K562 (cell line): ENCODE results near the gene PARPBP. TPM values are rescaled to one million over a fixed set of nuclear protein-coding genes. Genes with fewer than 3 reads are reported as not detected.

Experiments
- ATAC-seq: fragments of 200-7000 bp; cut with Tn5 transposase; 3 replicates; pipeline ENCODE4 v1.9.1; 2020; ENCODE audit warnings: moderate library complexity
- BruUV-seq: library from RNA; stranded (reverse); fragments of 400-500 nt; replicated peaks from 2 replicates; lab custom pipeline; 2021; lab: Mats Ljungman, UMichigan
- CTCF ChIA-PET: fragments of 300-600 bp; formaldehyde crosslinking; extraction: SDS; loops from one replicate; lab custom pipeline; 2021; ENCODE audit warnings: low intra/inter-chr PET ratio; lab: Yijun Ruan, JAX
- POLR2A ChIA-PET: fragments of 300-600, 350-650 bp; sonication (Branson Sonifier 250); formaldehyde crosslinking; extraction: SDS; loops from one replicate; lab custom pipeline; 2021; ENCODE audit warnings: antibody characterized with exemption, inconsistent platforms; lab: Yijun Ruan, JAX
- DNase-seq, 4 experiments: peaks; one replicate each; pipeline versions ENCODE4 v3.0.0 to v3.0.0-alpha.2; 2011 to 2018; ENCODE audit warnings: low spot score in 3 of 4, mixed read lengths in 3 of 4; ENCODE audit errors: extremely low read depth in 1 of 4
- FAIRE-seq: peaks from 2 replicates; lab custom pipeline; 2011; peaks lifted over from hg19 to GRCh38; lab: Jason Lieb, UNC
- H2AFZ ChIP-seq: 2 replicates; pipeline ENCODE4 v1.6.0; 2011; ENCODE audit warnings: low read depth, low read length, control low read depth, inconsistent platforms
- H3K27ac ChIP-seq: fragments of 200-600 bp; 3 replicates; pipeline ENCODE4 v1.8.0; 2011; ENCODE audit warnings: low read depth, mild to moderate bottlenecking, control low read depth, inconsistent platforms, low read length, moderate library complexity, mixed read lengths; ENCODE audit errors: extremely low read depth
- H3K27me3 ChIP-seq, 2 experiments: fragments of 300-600 bp in 1 of 2; 2 replicates in 1 of 2; 3 replicates in 1 of 2; pipeline versions ENCODE4 v1.6.0 to v1.8.0; 2011; ENCODE audit warnings: inconsistent platforms in 2 of 2, low read length in 2 of 2, mild to moderate bottlenecking in 1 of 2, mixed read lengths in 1 of 2, moderate library complexity in 1 of 2; ENCODE audit not compliant: control insufficient read depth in 2 of 2, insufficient read depth in 2 of 2
- H3K36me3 ChIP-seq: fragments of 300-600 bp; 3 replicates; pipeline ENCODE4 v1.8.0; 2011; ENCODE audit warnings: mild to moderate bottlenecking, low read length, inconsistent platforms; ENCODE audit not compliant: control insufficient read depth, insufficient read depth
- H3K4me1 ChIP-seq, 2 experiments: fragments of 200-600 bp in 1 of 2; replicated peaks in 1 of 2; 2 replicates in 1 of 2; 3 replicates in 1 of 2; pipeline versions ENCODE4 v1.5.1 to v1.8.0; 2011; ENCODE audit warnings: inconsistent platforms in 2 of 2, low read length in 2 of 2, mild to moderate bottlenecking in 1 of 2, mixed read lengths in 1 of 2, moderate library complexity in 1 of 2; ENCODE audit not compliant: control insufficient read depth in 2 of 2, insufficient read depth in 2 of 2
- H3K4me2 ChIP-seq: 2 replicates; pipeline ENCODE4 v1.6.1; 2011; ENCODE audit warnings: low read length, control low read depth, inconsistent platforms, mixed read lengths; ENCODE audit not compliant: insufficient read depth
- H3K4me3 ChIP-seq: fragments of 200-600 bp; sonication (generic), shearing (Covaris generic); 2 replicates; pipeline ENCODE4 v1.5.1; 2016; ENCODE audit warnings: control low read depth, inconsistent platforms
- H3K79me2 ChIP-seq: fragments of 200-600 bp; 3 replicates; pipeline ENCODE4 v1.8.0; 2011; ENCODE audit warnings: low read length, inconsistent platforms; ENCODE audit not compliant: control insufficient read depth, insufficient read depth
- H3K9ac ChIP-seq, 2 experiments: 2 replicates each; pipeline versions ENCODE4 v1.6.0 to v1.6.1; 2011; ENCODE audit warnings: low read depth in 2 of 2, low read length in 2 of 2, control low read depth in 1 of 2, inconsistent platforms in 1 of 2, mild to moderate bottlenecking in 1 of 2, mixed read lengths in 1 of 2; ENCODE audit not compliant: insufficient read depth in 1 of 2
- H3K9me1 ChIP-seq: one replicate; pipeline ENCODE4 v1.6.0; 2011; ENCODE audit warnings: inconsistent platforms, mild to moderate bottlenecking, low read length, moderate library complexity; ENCODE audit not compliant: control insufficient read depth, insufficient read depth
- H3K9me3 ChIP-seq: replicated peaks from 2 replicates; pipeline ENCODE4 v1.5.1; 2011; ENCODE audit warnings: low read depth, low read length, inconsistent platforms; ENCODE audit not compliant: control insufficient read depth, insufficient read depth
- H4K20me1 ChIP-seq: replicated peaks from 2 replicates; pipeline ENCODE4 v1.6.1; 2011; ENCODE audit warnings: low read length, inconsistent platforms, mixed read lengths; ENCODE audit not compliant: control insufficient read depth, insufficient read depth
- BACH1 ChIP-seq: fragments of 200-800 bp; sonication (Bioruptor generic); IDR thresholded peaks from 2 replicates; pipeline ENCODE4 v1.6.1; 2016; ENCODE audit warnings: missing genetic modification characterization, missing compliant biosample characterization
- C11orf30 ChIP-seq: fragments of 450-650 bp; IDR thresholded peaks from 2 replicates; pipeline ENCODE4 v1.6.1; 2016; ENCODE audit warnings: low read depth, mild to moderate bottlenecking
- E4F1 ChIP-seq: fragments of 250-450 bp; sonication (Bioruptor Pico); IDR thresholded peaks from 2 replicates; pipeline ENCODE4 v1.5.0; 2021; ENCODE audit warnings: mild to moderate bottlenecking, borderline replicate concordance
- ETV1 ChIP-seq: fragments of 450-650 bp; conservative IDR thresholded peaks from 2 replicates; pipeline ENCODE4 v1.6.1; 2016; ENCODE audit warnings: missing genetic modification characterization, control low read depth, low read depth, missing compliant biosample characterization
- MAFF ChIP-seq: IDR thresholded peaks from 2 replicates; pipeline ENCODE4 v1.6.1; 2012; ENCODE audit warnings: low read length, improper control_type of control experiment
- MAFG ChIP-seq: fragments of 450-650 bp; conservative IDR thresholded peaks from 2 replicates; pipeline ENCODE4 v1.6.1; 2016; ENCODE audit warnings: missing genetic modification characterization, missing compliant biosample characterization
- NFE2L1 ChIP-seq: fragments of 450-650 bp; IDR thresholded peaks from 2 replicates; pipeline ENCODE4 v1.6.1; 2016; ENCODE audit warnings: missing genetic modification characterization, low read depth, mild to moderate bottlenecking, missing compliant biosample characterization, moderate library complexity, borderline replicate concordance
- TAF7 ChIP-seq: fragments of 450-650 bp; IDR thresholded peaks from 2 replicates; pipeline ENCODE4 v1.6.1; 2016; ENCODE audit warnings: missing genetic modification characterization, missing compliant biosample characterization
- ZBTB17 ChIP-seq: fragments of 450-650 bp; formaldehyde crosslinking; IDR thresholded peaks from 2 replicates; pipeline ENCODE4 v1.4.0; 2020; ENCODE audit warnings: mild to moderate bottlenecking
- ZNF316 ChIP-seq: fragments of 450-650 bp; IDR thresholded peaks from 2 replicates; pipeline ENCODE4 v1.6.1; 2016
- WGBS: fragments of 100-300 bp; shearing (Covaris generic); methylation state at CpG from one replicate; pipeline ENCODE4 v1.1.6; 2016; ENCODE audit warnings: low coverage, mixed read lengths; ENCODE audit not compliant: insufficient coverage; ENCODE audit errors: missing lambda C conversion rate; 5-methylcytosine and 5-hydroxymethylcytosine counted together
- in situ Hi-C: fragments of 300-500 bp; cut with MboI; formaldehyde crosslinking; loops from 4 replicates; pipeline ENCODE4 v1.15.0; 2018; ENCODE audit warnings: inconsistent platforms, mixed read lengths
- intact Hi-C: fragments of 100-400 bp; cut with micrococcal nuclease; formaldehyde crosslinking; loops from 2 replicates; pipeline ENCODE4 v1.14.2; 2022
- polyA plus RNA-seq, 8 experiments: library from polyadenylated mRNA; depleted of rRNA in 4 of 8; stranded (reverse) in 5 of 8; unstranded in 3 of 8; fragments of >200 nt; fragmentation: Nextera tagmentation in 2 of 8; fragmentation: Illumina TruSeq in 1 of 8; extraction: Ambion mirVana in 2 of 8; extraction: Trizol in 1 of 8; gene quantifications; 2 replicates each; pipeline versions ENCODE4 v1.2.1 to v1.2.3, GENCODE V29; 2011 to 2014; ENCODE audit warnings: inconsistent platforms in 1 of 8, missing spikeins in 1 of 8
- total RNA-seq, 7 experiments: library from RNA; depleted of rRNA in 6 of 7; stranded (reverse); fragments of >200 nt in 6 of 7; fragmentation: Illumina TruSeq in 2 of 7; extraction: Trizol in 2 of 7; gene quantifications; 2 replicates each; pipeline versions ENCODE4 v1.2.1 to v1.2.3, GENCODE V29; 2011 to 2021; ENCODE audit warnings: low replicate concordance in 1 of 7
- TF ChIP-seq, protein P1 (sequence below): fragments of 450-650 bp; IDR thresholded peaks from 2 replicates; pipeline ENCODE4 v1.6.1; 2016
- TF ChIP-seq, protein P2 (sequence below): IDR thresholded peaks from 2 replicates; pipeline ENCODE4 v1.6.1; 2012; ENCODE audit warnings: low read depth, low read length, improper control_type of control experiment, borderline replicate concordance
- TF ChIP-seq, protein P3 (sequence below): fragments of 450-650 bp; IDR thresholded peaks from 2 replicates; pipeline ENCODE4 v1.6.1; 2017; ENCODE audit warnings: antibody characterized with exemption, mild to moderate bottlenecking

The PARPBP gene
- total and polyA plus RNA-seq, 9 of the 15 experiments (the other 6 are each of a cell fraction or from before 2014, with no cell fraction given): 26.1 to 62.5 (median 49.0) TPM

- POLR2A ChIA-PET: interaction anchor here (0.8 to 1.9 kb wide), 3 partner anchors 9 to 20 kb away, joined by 3 to 4 read pairs (median 3); no protein-coding TSS in a partner anchor
- intact Hi-C loops: loop anchor here (5.0 to 10.0 kb wide), 4 partner anchors 123 to 641 kb away; no protein-coding TSS in a partner anchor
- TF ChIP-seq NFE2L1 (tag) (peak; percentile 59; the same call in 1 of the 2 replicates), ETV1 (tag) (peak; percentile 32; the same call in 1 of the 2 replicates), ZNF316 (peak; percentile 95), C11orf30 (peak; percentile 94), ZBTB17 (CRISPR knock-in tag) (no peak), E4F1 (no peak), MAFG (tag) (peak; percentile 96), TAF7 (tag) (no peak), BACH1 (0 out of 2 replicates have a peak, but pooled peaks have one; percentile 19), MAFF (peak; percentile 69; the same call in 1 of the 2 replicates)
- TF ChIP-seq, protein P1, sequence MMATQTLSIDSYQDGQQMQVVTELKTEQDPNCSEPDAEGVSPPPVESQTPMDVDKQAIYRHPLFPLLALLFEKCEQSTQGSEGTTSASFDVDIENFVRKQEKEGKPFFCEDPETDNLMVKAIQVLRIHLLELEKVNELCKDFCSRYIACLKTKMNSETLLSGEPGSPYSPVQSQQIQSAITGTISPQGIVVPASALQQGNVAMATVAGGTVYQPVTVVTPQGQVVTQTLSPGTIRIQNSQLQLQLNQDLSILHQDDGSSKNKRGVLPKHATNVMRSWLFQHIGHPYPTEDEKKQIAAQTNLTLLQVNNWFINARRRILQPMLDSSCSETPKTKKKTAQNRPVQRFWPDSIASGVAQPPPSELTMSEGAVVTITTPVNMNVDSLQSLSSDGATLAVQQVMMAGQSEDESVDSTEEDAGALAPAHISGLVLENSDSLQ: peak; percentile 40; the same call in 1 of the 2 replicates
- TF ChIP-seq, protein P2, sequence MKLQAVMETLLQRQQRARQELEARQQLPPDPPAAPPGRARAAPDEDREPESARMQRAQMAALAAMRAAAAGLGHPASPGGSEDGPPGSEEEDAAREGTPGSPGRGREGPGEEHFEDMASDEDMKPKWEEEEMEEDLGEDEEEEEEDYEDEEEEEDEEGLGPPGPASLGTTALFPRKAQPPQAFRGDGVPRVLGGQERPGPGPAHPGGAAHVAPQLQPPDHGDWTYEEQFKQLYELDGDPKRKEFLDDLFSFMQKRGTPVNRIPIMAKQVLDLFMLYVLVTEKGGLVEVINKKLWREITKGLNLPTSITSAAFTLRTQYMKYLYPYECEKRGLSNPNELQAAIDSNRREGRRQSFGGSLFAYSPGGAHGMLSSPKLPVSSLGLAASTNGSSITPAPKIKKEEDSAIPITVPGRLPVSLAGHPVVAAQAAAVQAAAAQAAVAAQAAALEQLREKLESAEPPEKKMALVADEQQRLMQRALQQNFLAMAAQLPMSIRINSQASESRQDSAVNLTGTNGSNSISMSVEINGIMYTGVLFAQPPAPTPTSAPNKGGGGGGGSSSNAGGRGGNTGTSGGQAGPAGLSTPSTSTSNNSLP: no peak
- TF ChIP-seq, protein P3, sequence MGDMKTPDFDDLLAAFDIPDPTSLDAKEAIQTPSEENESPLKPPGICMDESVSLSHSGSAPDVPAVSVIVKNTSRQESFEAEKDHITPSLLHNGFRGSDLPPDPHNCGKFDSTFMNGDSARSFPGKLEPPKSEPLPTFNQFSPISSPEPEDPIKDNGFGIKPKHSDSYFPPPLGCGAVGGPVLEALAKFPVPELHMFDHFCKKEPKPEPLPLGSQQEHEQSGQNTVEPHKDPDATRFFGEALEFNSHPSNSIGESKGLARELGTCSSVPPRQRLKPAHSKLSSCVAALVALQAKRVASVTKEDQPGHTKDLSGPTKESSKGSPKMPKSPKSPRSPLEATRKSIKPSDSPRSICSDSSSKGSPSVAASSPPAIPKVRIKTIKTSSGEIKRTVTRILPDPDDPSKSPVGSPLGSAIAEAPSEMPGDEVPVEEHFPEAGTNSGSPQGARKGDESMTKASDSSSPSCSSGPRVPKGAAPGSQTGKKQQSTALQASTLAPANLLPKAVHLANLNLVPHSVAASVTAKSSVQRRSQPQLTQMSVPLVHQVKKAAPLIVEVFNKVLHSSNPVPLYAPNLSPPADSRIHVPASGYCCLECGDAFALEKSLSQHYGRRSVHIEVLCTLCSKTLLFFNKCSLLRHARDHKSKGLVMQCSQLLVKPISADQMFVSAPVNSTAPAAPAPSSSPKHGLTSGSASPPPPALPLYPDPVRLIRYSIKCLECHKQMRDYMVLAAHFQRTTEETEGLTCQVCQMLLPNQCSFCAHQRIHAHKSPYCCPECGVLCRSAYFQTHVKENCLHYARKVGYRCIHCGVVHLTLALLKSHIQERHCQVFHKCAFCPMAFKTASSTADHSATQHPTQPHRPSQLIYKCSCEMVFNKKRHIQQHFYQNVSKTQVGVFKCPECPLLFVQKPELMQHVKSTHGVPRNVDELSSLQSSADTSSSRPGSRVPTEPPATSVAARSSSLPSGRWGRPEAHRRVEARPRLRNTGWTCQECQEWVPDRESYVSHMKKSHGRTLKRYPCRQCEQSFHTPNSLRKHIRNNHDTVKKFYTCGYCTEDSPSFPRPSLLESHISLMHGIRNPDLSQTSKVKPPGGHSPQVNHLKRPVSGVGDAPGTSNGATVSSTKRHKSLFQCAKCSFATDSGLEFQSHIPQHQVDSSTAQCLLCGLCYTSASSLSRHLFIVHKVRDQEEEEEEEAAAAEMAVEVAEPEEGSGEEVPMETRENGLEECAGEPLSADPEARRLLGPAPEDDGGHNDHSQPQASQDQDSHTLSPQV: 0 out of 2 replicates have a peak, but pooled peaks have one; percentile 38
Observed at GRCh38 chr12:102174117-102174516, 54.1 kb downstream of the PARPBP start.

More at GRCh38 chr12:102174117-102174516, 54.1 kb downstream of the PARPBP start:
- WGBS: 81% methylated on average over 2 of the region's 2 CpGs
- H3K4me2 ChIP-seq: no peak overlapping the region
- no peaks in the 10 kb centered on the region for H3K27me3 ChIP-seq
- CTCF ChIA-PET: no interaction called here
- DNase-seq (no peak), FAIRE-seq (no peak), ATAC-seq (peak; percentile 46)
- peaks cover 48% of the 10 kb centered on the region for H3K36me3 ChIP-seq
- BruUV-seq: no TSS peak
- H3K9me1 ChIP-seq: no peaks in the 10 kb centered on the region
- no peak overlapping the region for H3K9ac ChIP-seq
- in situ Hi-C loops: no loop called here
- H3K79me2 ChIP-seq: no peaks in the 10 kb centered on the region
- H3K27ac ChIP-seq: peak overlapping the region; percentile 43; the same call in 2 of the 3 replicates
- no peak overlapping the region for H3K4me3 ChIP-seq
- no peaks in the 10 kb centered on the region for H3K9me3 ChIP-seq
- no peak overlapping the region for H2AFZ ChIP-seq
- no peaks in the 10 kb centered on the region for H4K20me1 ChIP-seq
- H3K4me1 ChIP-seq: peaks cover 0 to 9% of the 10 kb centered on the region in 2 experiments; a peak in 3 of 5 replicates
